Bronchial epithelial cell (primary cell): Measurements from ENCODE around the gene COL11A2. TPM values are rescaled to one million over a fixed set of nuclear protein-coding genes. Genes with fewer than 3 reads are reported as not detected.
A peak's percentile ranks its signal among the peaks of the same experiment; 100 is the strongest.

Experiments used
- DNase-seq: peaks from one replicate; pipeline ENCODE4 v3.0.0-alpha.2; 2010; ENCODE audit warnings: low read depth
- FAIRE-seq: peaks from 2 replicates; lab custom pipeline; 2011; peaks lifted over from hg19 to GRCh38; lab: Jason Lieb, UNC
- H3K27me3 ChIP-seq: 2 replicates; pipeline ENCODE4 v1.5.1; 2011; ENCODE audit warnings: low read length; ENCODE audit not compliant: control insufficient read depth, insufficient read depth
- H3K36me3 ChIP-seq: 2 replicates; pipeline ENCODE4 v1.5.1; 2011; ENCODE audit warnings: low read length; ENCODE audit not compliant: control insufficient read depth, insufficient read depth
- H3K4me3 ChIP-seq: 2 replicates; pipeline ENCODE4 v1.5.1; 2011; ENCODE audit warnings: mild to moderate bottlenecking, low read depth, low read length, control low read depth
- CTCF ChIP-seq: IDR thresholded peaks from 2 replicates; pipeline ENCODE4 v1.5.1; 2011; ENCODE audit warnings: mild to moderate bottlenecking, moderate library complexity, low read length, control low read depth, inconsistent platforms; ENCODE audit not compliant: insufficient read depth, severe bottlenecking
- total RNA-seq: library from RNA; depleted of rRNA; stranded (reverse); fragments of >200 nt; gene quantifications from 2 replicates; pipeline ENCODE4 v1.2.1, GENCODE V29; 2014

COL11A2 gene
- total RNA-seq, 1 donor from 2014 or later, result under 0.01 TPM

DNA sequence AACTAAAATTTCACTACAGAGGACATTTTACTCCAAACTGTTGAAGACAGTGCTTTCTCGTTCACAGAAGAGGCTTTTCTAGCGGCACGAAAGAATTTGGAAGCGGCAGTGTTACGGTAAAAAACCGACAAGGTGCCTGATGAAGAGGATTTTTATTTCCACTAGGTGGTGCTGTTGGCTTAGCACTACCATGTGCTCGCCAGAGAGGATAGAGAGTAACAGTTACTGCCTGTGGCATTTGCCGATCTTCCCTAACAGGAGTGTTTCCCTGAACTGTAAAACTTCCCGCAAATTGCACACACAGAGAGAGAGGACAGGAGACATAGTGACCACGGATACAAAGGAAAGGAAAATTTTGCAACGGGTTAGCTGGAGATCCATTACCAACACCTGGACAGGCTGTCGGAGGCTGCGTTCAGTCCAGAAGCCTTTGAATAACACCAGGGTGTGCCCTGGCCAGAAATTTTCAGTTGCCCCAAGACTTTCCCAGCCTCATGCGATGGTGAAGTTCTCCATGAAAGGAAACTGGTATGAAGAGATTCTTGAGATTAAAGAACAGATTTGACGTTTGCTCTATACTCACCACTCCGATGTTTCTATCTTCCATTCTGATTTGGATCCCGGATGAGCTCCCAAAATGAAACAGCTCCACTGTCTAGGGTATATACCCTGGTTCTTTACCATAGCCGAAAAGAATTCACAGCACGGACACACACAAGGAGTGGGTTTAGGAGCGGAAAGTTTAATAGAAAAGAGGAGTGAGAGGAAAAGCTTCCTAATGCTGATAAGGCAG, 68.3 kb downstream of the COL11A2 start:
- peak; percentile 33 for DNase-seq
- no peaks in the 10 kb centered on the region for H3K27me3 ChIP-seq
- peak; percentile 40 for TF ChIP-seq CTCF

GRCh38 chr6:33123181-33123580, 69.1 kb downstream of the COL11A2 start:
- FAIRE-seq (peak; percentile 50), DNase-seq (no peak)
- Histone ChIP-seq H3K27me3 (no peaks in the 10 kb centered on the region), H3K36me3 (no peaks in the 10 kb centered on the region), H3K4me3 (no peak overlapping the region)
- TF ChIP-seq CTCF, result no peak

More for the DNA sequence above, 68.3 kb downstream of the COL11A2 start:
- Histone ChIP-seq H3K36me3 (no peaks in the 10 kb centered on the region), H3K4me3 (no peak overlapping the region)
- no peak for FAIRE-seq

- no peak for TF ChIP-seq CTCF
- Histone ChIP-seq H3K4me3 (no peak overlapping the region), H3K36me3 (no peaks in the 10 kb centered on the region), H3K27me3 (peaks cover 16% of the 10 kb centered on the region)
- FAIRE-seq (no peak), DNase-seq (no peak)
Observed at GRCh38 chr6:33120001-33120400, 72.3 kb downstream of the COL11A2 start.

DNA sequence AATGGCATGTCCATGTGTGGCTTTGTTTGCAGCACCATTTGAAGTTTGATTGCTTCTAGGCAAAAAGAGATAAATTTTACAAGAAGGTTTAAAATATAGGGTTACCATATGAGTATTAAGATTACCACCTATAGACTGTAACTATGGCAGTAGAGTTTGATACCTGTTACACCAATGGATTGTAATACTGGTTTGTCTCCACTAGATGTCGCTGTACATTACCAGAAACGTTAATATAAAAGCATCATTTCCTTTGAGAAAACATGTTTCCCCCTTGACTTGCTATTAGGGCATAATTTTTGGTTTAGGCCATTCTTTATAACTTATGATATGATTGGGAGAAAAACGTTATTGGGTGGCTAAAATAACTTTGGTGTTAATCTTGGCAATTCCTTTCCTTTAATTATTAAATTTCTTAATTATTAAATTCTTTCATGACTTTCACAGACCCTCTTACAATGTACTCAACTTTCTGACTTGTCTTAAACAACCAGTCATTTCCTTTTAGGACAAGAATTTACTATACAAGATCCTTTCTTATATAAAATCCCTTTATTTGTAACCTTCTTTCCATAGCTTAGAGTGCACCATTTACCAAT, 73.6 kb downstream of the COL11A2 start:
- FAIRE-seq (no peak), DNase-seq (peak; percentile 46)
- H3K4me3 ChIP-seq, result no peak overlapping the region
- H3K27me3 ChIP-seq, result peaks cover 18% of the 10 kb centered on the region
- TF ChIP-seq CTCF, result peak; percentile 37
- no peaks in the 10 kb centered on the region for H3K36me3 ChIP-seq

GRCh38 chr6:33117811-33118277, 74.4 kb downstream of the COL11A2 start:
- H3K27me3 ChIP-seq, result peaks cover 20% of the 10 kb centered on the region
- no peak for DNase-seq
- H3K36me3 ChIP-seq, result no peaks in the 10 kb centered on the region
- H3K4me3 ChIP-seq, result no peak overlapping the region
- FAIRE-seq, result no peak
- TF ChIP-seq CTCF, result no peak
